CD4-positive, alpha-beta memory T cell (primary cell): ENCODE results near the gene UBR1. TPM values are rescaled to one million over a fixed set of nuclear protein-coding genes. Genes with fewer than 3 reads are reported as not detected.
"Not testable (repeated sequence)": the region's sequence is repeated elsewhere in the genome, so short reads cannot be mapped to it uniquely, and the experiment has no call there.

Experiments
- CTCF ChIA-PET: fragments of 350-600 bp; sonication (Branson Sonifier 250); formaldehyde crosslinking; loops from one replicate; lab custom pipeline; 2021; ENCODE audit warnings: inconsistent platforms; ENCODE audit not compliant: partially characterized antibody; lab: Charles Lee
- POLR2A ChIA-PET: fragments of 350-600 bp; sonication (Branson Sonifier 250); formaldehyde crosslinking; loops from one replicate; lab custom pipeline; 2021; ENCODE audit not compliant: partially characterized antibody; lab: Charles Lee
- DNase-seq, 5 donors: peaks; one replicate each; pipeline versions ENCODE4 v3.0.0 to v3.0.0-alpha.2; 2020 to 2022; ENCODE audit warnings: mixed read lengths in 1 of 5
- H3K27ac ChIP-seq: one replicate; pipeline ENCODE4 v1.7.0; 2013; ENCODE audit warnings: low read depth, low read length
- H3K27me3 ChIP-seq: 2 replicates; pipeline ENCODE4 v1.7.0; 2013; ENCODE audit warnings: mild to moderate bottlenecking, low read length, moderate library complexity; ENCODE audit not compliant: insufficient read depth
- H3K36me3 ChIP-seq: 2 replicates; pipeline ENCODE4 v1.7.0; 2013; ENCODE audit warnings: mild to moderate bottlenecking, low read length, moderate library complexity; ENCODE audit not compliant: insufficient read depth
- H3K4me1 ChIP-seq: 2 replicates; pipeline ENCODE4 v1.7.0; 2013; ENCODE audit warnings: mild to moderate bottlenecking, low read length, moderate library complexity; ENCODE audit not compliant: insufficient read depth
- H3K4me3 ChIP-seq, 2 donors: one replicate each; pipeline ENCODE4 v1.7.0; 2013; ENCODE audit warnings: low read length in 2 of 2, mild to moderate bottlenecking in 1 of 2
- H3K9me3 ChIP-seq, 2 donors: one replicate each; pipeline ENCODE4 v1.7.0; 2013; ENCODE audit warnings: low read length in 2 of 2, control low read depth in 1 of 2; ENCODE audit not compliant: control insufficient read depth in 1 of 2
- H3K27ac Mint-ChIP-seq, 7 donors: one replicate each; pipeline ENCODE4 v1.8.0; 2020 to 2021; ENCODE audit warnings: mixed read lengths in 7 of 7, mild to moderate bottlenecking in 6 of 7, inconsistent platforms in 3 of 7, moderate library complexity in 3 of 7
- H3K27me3 Mint-ChIP-seq, 2 donors: one replicate each; pipeline ENCODE4 v1.8.0; 2020 to 2021; ENCODE audit warnings: mixed read lengths in 2 of 2
- H3K36me3 Mint-ChIP-seq, 2 donors: one replicate each; pipeline ENCODE4 v1.8.0; 2020 to 2021; ENCODE audit warnings: mixed read lengths in 2 of 2, inconsistent platforms in 1 of 2, mild to moderate bottlenecking in 1 of 2
- H3K4me1 Mint-ChIP-seq, 4 donors: one replicate each; pipeline ENCODE4 v1.8.0; 2020 to 2021; ENCODE audit warnings: mixed read lengths in 4 of 4, mild to moderate bottlenecking in 1 of 4
- H3K4me3 Mint-ChIP-seq, 8 donors: one replicate each; pipeline ENCODE4 v1.8.0; 2020 to 2021; ENCODE audit warnings: mixed read lengths in 8 of 8, mild to moderate bottlenecking in 7 of 8, moderate library complexity in 6 of 8, inconsistent platforms in 3 of 8
- H3K9me3 Mint-ChIP-seq, 8 donors: one replicate each; pipeline ENCODE4 v1.8.0; 2020 to 2021; ENCODE audit warnings: mixed read lengths in 8 of 8, mild to moderate bottlenecking in 5 of 8, inconsistent platforms in 3 of 8, moderate library complexity in 1 of 8
- intact Hi-C: fragments of 100-400 bp; cut with micrococcal nuclease; formaldehyde crosslinking; loops from one replicate; pipeline ENCODE4 v1.15.1; 2023
- polyA plus RNA-seq, 2 donors: library from polyadenylated mRNA; unstranded; fragments of 300-500 nt; fragmentation: Illumina TruSeq; gene quantifications; one replicate each; pipeline ENCODE4 v1.2.3, GENCODE V29; 2021
- total RNA-seq, 2 experiments: library from RNA; stranded (reverse); gene quantifications; one replicate each; pipeline ENCODE4 v1.2.3, GENCODE V29; 2021

UBR1 gene
- total and polyA plus RNA-seq, 4 experiments from 2014 or later = 12.9 to 50.6 (median 33.8) TPM

- no peak overlapping the region for H3K4me3 Mint-ChIP-seq
- H3K27me3 ChIP-seq = no peaks in the 10 kb centered on the region
- no peak overlapping the region for H3K27ac ChIP-seq
- no peak overlapping the region for H3K4me3 ChIP-seq
- POLR2A ChIA-PET = no interaction called here
- peaks cover 5% of the 10 kb centered on the region for H3K36me3 ChIP-seq
- H3K27me3 Mint-ChIP-seq = no peaks in the 10 kb centered on the region
- H3K4me1 ChIP-seq = no peaks in the 10 kb centered on the region
- no peak for DNase-seq
- no peaks in the 10 kb centered on the region for H3K9me3 Mint-ChIP-seq
- H3K4me1 Mint-ChIP-seq = peaks cover 0 to 1% (median under 1%) of the 10 kb centered on the region in 4 donors
- CTCF ChIA-PET = no interaction called here
- H3K27ac Mint-ChIP-seq = peak overlapping the region in 2 of 7 donors; percentile 11 to 49
- peaks cover 52 to 64% of the 10 kb centered on the region in 2 donors for H3K36me3 Mint-ChIP-seq
- H3K9me3 ChIP-seq = no peaks in the 10 kb centered on the region
- intact Hi-C loops = no loop called here
Measured at GRCh38 chr15:42984493-42985034, 121.3 kb downstream of the UBR1 start.

GRCh38 chr15:42979113-42979512 is 126.7 kb downstream of the UBR1 start:
- H3K27ac ChIP-seq, H3K9me3 ChIP-seq, POLR2A ChIA-PET, intact Hi-C loops, H3K4me3 Mint-ChIP-seq, DNase-seq, H3K27me3 Mint-ChIP-seq, H3K9me3 Mint-ChIP-seq, H3K27me3 ChIP-seq, H3K4me1 ChIP-seq, H3K4me1 Mint-ChIP-seq, H3K4me3 ChIP-seq, H3K27ac Mint-ChIP-seq, CTCF ChIA-PET: not testable (repeated sequence)
- H3K36me3 Mint-ChIP-seq = peaks cover 60 to 71% of the 10 kb centered on the region in 2 donors
- H3K36me3 ChIP-seq = peaks cover 28% of the 10 kb centered on the region

- DNase-seq = no peak
- Mint-ChIP-seq H3K4me1 (no peaks in the 10 kb centered on the region), H3K9me3 (no peaks in the 10 kb centered on the region), H3K36me3 (peaks cover 77 to 80% of the 10 kb centered on the region in 2 donors), H3K27me3 (no peaks in the 10 kb centered on the region), H3K4me3 (no peak overlapping the region), H3K27ac (no peak overlapping the region)
- Histone ChIP-seq H3K4me1 (no peaks in the 10 kb centered on the region), H3K27ac (no peak overlapping the region), H3K4me3 (no peak overlapping the region), H3K27me3 (no peaks in the 10 kb centered on the region), H3K36me3 (peaks cover 46% of the 10 kb centered on the region), H3K9me3 (no peaks in the 10 kb centered on the region)
- intact Hi-C loops = no loop called here
- ChIA-PET CTCF (no interaction called here), POLR2A (no interaction called here)
Measured at GRCh38 chr15:42974202-42974862, 131.5 kb downstream of the UBR1 start.

GRCh38 chr15:42973114-42973513 is 132.7 kb downstream of the UBR1 start:
- Histone ChIP-seq H3K9me3 (no peaks in the 10 kb centered on the region), H3K4me1 (no peaks in the 10 kb centered on the region), H3K27ac (no peak overlapping the region), H3K27me3 (no peaks in the 10 kb centered on the region), H3K36me3 (peaks cover 46% of the 10 kb centered on the region), H3K4me3 (no peak overlapping the region)
- Mint-ChIP-seq H3K4me1 (no peaks in the 10 kb centered on the region), H3K36me3 (peaks cover 82 to 86% of the 10 kb centered on the region in 2 donors), H3K27me3 (no peaks in the 10 kb centered on the region), H3K9me3 (peaks cover 0 to 2% (median 0%) of the 10 kb centered on the region in 8 donors), H3K27ac (no peak overlapping the region), H3K4me3 (no peak overlapping the region)
- ChIA-PET POLR2A (no interaction called here), CTCF (no interaction called here)
- intact Hi-C loops = no loop called here
- no peak for DNase-seq

- Mint-ChIP-seq H3K36me3 (peaks cover 75 to 77% of the 10 kb centered on the region in 2 donors), H3K27ac (no peak overlapping the region), H3K4me1 (no peaks in the 10 kb centered on the region), H3K27me3 (no peaks in the 10 kb centered on the region), H3K4me3 (no peak overlapping the region), H3K9me3 (peaks cover 0 to 2% (median 0%) of the 10 kb centered on the region in 8 donors)
- no peaks in the 10 kb centered on the region for H3K9me3 ChIP-seq
- POLR2A ChIA-PET = no interaction called here
- H3K4me3 ChIP-seq = no peak overlapping the region
- DNase-seq = no peak
- no peaks in the 10 kb centered on the region for H3K4me1 ChIP-seq
- no peak overlapping the region for H3K27ac ChIP-seq
- no peaks in the 10 kb centered on the region for H3K27me3 ChIP-seq
- H3K36me3 ChIP-seq = peaks cover 43% of the 10 kb centered on the region
- intact Hi-C loops = no loop called here
- CTCF ChIA-PET = no interaction called here
Measured at GRCh38 chr15:42971830-42972229, 134.0 kb downstream of the UBR1 start.

- POLR2A ChIA-PET = no interaction called here
Measured at GRCh38 chr15:42964476-42964875, 141.4 kb downstream of the UBR1 start.

GRCh38 chr15:42955518-42955917 is 150.3 kb downstream of the UBR1 start:
- CTCF ChIA-PET = no interaction called here
- Histone ChIP-seq H3K4me3 (no peak overlapping the region), H3K27me3 (no peaks in the 10 kb centered on the region), H3K36me3 (peaks cover 56% of the 10 kb centered on the region), H3K9me3 (no peaks in the 10 kb centered on the region), H3K4me1 (no peaks in the 10 kb centered on the region), H3K27ac (no peak overlapping the region)
- Mint-ChIP-seq H3K27ac (no peak overlapping the region), H3K4me1 (no peaks in the 10 kb centered on the region), H3K9me3 (no peaks in the 10 kb centered on the region), H3K36me3 (peaks cover 75 to 78% of the 10 kb centered on the region in 2 donors), H3K27me3 (no peaks in the 10 kb centered on the region), H3K4me3 (no peak overlapping the region)
- POLR2A ChIA-PET = no interaction called here
- DNase-seq = no peak
- intact Hi-C loops = no loop called here

More at GRCh38 chr15:42964476-42964875, 141.4 kb downstream of the UBR1 start:
- Mint-ChIP-seq H3K4me3 (no peak overlapping the region), H3K9me3 (peaks cover 0 to 2% (median 0%) of the 10 kb centered on the region in 8 donors), H3K27me3 (no peaks in the 10 kb centered on the region), H3K27ac (no peak overlapping the region), H3K36me3 (peaks cover 55 to 65% of the 10 kb centered on the region in 2 donors), H3K4me1 (no peaks in the 10 kb centered on the region)
- no peak for DNase-seq
- Histone ChIP-seq H3K36me3 (peaks cover 45% of the 10 kb centered on the region), H3K4me3 (no peak overlapping the region), H3K27me3 (no peaks in the 10 kb centered on the region), H3K4me1 (no peaks in the 10 kb centered on the region), H3K27ac (no peak overlapping the region), H3K9me3 (no peaks in the 10 kb centered on the region)
- CTCF ChIA-PET = no interaction called here
- intact Hi-C loops = no loop called here
